OCI-LY7 (cell line): ENCODE data around the gene ZGPAT. TPM values are rescaled to one million over a fixed set of nuclear protein-coding genes. Genes with fewer than 3 reads are reported as not detected.

Experiments
- BruUV-seq: library from RNA; stranded (reverse); fragments of 400-500 nt; replicated peaks from 2 replicates; lab custom pipeline; 2021; lab: Mats Ljungman, UMichigan
- CTCF ChIA-PET: fragments of 300-600 bp; sonication (Branson Sonifier 250); formaldehyde crosslinking; loops from one replicate; lab custom pipeline; 2022; ENCODE audit warnings: antibody characterized with exemption; ENCODE audit not compliant: unreplicated experiment; lab: Charles Lee
- POLR2A ChIA-PET: fragments of 300-600 bp; sonication (Branson Sonifier 250); formaldehyde crosslinking; loops from one replicate; lab custom pipeline; 2022; ENCODE audit warnings: antibody characterized with exemption; lab: Charles Lee
- DNase-seq: peaks from one replicate; pipeline ENCODE4 v3.0.0-alpha.2; 2015; ENCODE audit warnings: low spot score
- H2AFZ ChIP-seq: fragments of 200-600 bp; sonication (generic), shearing (Covaris generic); 2 replicates; pipeline ENCODE4 v1.6.1; 2014; ENCODE audit warnings: mild to moderate bottlenecking, antibody characterized with exemption, low read length, moderate library complexity
- H3K27ac ChIP-seq: fragments of 200-600 bp; sonication (generic); 2 replicates; pipeline ENCODE4 v1.5.1; 2014; ENCODE audit warnings: mixed run types, low read depth, mild to moderate bottlenecking, moderate library complexity, low read length, inconsistent platforms; ENCODE audit not compliant: poor library complexity, severe bottlenecking
- H3K36me3 ChIP-seq: fragments of 200-600 bp; sonication (generic); 2 replicates; pipeline ENCODE4 v1.6.1; 2014; ENCODE audit warnings: mild to moderate bottlenecking, antibody characterized with exemption, low read length, moderate library complexity, mixed read lengths; ENCODE audit not compliant: insufficient read depth
- H3K4me1 ChIP-seq: fragments of 200-600 bp; sonication (generic); 2 replicates; pipeline ENCODE4 v1.5.1; 2014; ENCODE audit warnings: mild to moderate bottlenecking, low read length; ENCODE audit not compliant: insufficient read depth, poor library complexity, severe bottlenecking
- H3K4me2 ChIP-seq: fragments of 200-600 bp; sonication (generic); 2 replicates; pipeline ENCODE4 v1.6.1; 2014; ENCODE audit warnings: mild to moderate bottlenecking, low read length
- H3K4me3 ChIP-seq: fragments of 200-600 bp; sonication (generic); 2 replicates; pipeline ENCODE4 v1.5.1; 2014; ENCODE audit warnings: mild to moderate bottlenecking, low read depth, low read length; ENCODE audit not compliant: poor library complexity, severe bottlenecking
- H3K79me2 ChIP-seq: fragments of 200-600 bp; sonication (generic); 2 replicates; pipeline ENCODE4 v1.6.1; 2016; ENCODE audit warnings: low read depth, mild to moderate bottlenecking, low read length, moderate library complexity, mixed read lengths; ENCODE audit not compliant: insufficient read depth
- H3K9me2 ChIP-seq: fragments of 200-600 bp; sonication (generic); 2 replicates; pipeline ENCODE4 v1.6.1; 2016; ENCODE audit warnings: mild to moderate bottlenecking, low read length, mixed read lengths; ENCODE audit not compliant: insufficient read depth
- H3K9me3 ChIP-seq: fragments of 200-600 bp; sonication (generic); 2 replicates; pipeline ENCODE4 v1.6.1; 2014; ENCODE audit warnings: mild to moderate bottlenecking, mixed run types, low read length, mixed read lengths
- H4K20me1 ChIP-seq: fragments of 200-600 bp; sonication (generic); 2 replicates; pipeline ENCODE4 v1.6.1; 2014; ENCODE audit warnings: mild to moderate bottlenecking, antibody characterized with exemption, low read length, moderate library complexity, mixed read lengths; ENCODE audit not compliant: insufficient read depth
- EZH2phosphoT487 ChIP-seq: fragments of 200-600 bp; sonication (generic); IDR thresholded peaks from 2 replicates; pipeline ENCODE4 v1.6.1; 2018; ENCODE audit warnings: low read depth, borderline replicate concordance, mild to moderate bottlenecking, mixed run types, antibody characterized with exemption, low read length, moderate library complexity, mixed read lengths
- intact Hi-C: fragments of 100-400 bp; cut with micrococcal nuclease; formaldehyde crosslinking; loops from one replicate; pipeline ENCODE4 v1.10.0; 2022; ENCODE audit not compliant: unreplicated experiment
- total RNA-seq, 2 experiments: library from RNA; depleted of rRNA in 1 of 2; stranded (reverse); fragments of >200 nt in 1 of 2; shearing (Covaris generic) in 1 of 2; gene quantifications; 2 replicates each; pipeline ENCODE4 v1.2.3, GENCODE V29; 2014 to 2022
- TF ChIP-seq, protein P1 (sequence below): fragments of 200-600 bp; sonication (generic); conservative IDR thresholded peaks from 2 replicates; pipeline ENCODE4 v1.5.1; 2014; ENCODE audit warnings: mild to moderate bottlenecking, antibody characterized with exemption, low read length, moderate library complexity, mixed read lengths

The ZGPAT gene
- total RNA-seq, 2 experiments from 2014 or later = 43.9 to 55.4 TPM

DNA sequence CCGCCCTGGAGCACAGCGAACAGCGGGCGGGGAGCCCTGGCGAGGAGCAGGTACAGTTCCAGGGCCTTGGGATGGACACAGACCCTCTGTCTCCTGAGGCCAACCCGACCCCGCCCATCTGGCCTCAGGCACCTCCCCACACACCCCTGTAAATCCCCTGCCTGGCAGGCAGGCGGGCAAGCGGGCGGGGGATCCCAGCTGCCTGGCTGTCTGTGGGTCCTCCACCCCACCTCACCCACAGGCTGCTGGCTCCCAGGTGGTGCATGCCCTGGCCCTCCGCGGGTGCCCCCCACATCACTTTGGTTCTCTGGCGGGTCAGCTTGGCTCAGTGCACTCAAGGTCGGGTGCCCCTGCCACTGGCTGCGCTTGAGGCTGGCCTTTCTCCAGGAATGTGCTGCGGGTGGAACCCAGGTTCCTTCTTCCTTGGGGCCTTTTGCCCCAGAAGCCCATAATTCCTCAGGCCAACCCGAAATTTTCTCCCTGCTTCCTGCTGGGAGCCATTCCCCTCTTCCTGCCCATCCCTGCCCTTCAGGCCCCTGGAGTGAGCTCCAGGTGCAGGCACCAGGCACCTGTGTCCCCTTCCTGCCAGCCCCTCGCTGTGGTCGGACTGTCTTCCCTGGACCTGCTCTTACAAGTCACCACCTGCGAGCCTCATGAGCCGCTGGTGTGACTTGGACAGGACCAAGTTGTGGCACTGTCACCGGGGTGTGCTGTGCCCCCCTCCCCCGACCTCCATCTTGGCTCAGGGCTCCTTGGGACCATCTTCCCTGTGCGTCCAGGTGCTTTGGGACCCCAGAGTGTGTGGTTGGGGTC lies 16.7 kb upstream of the ZGPAT start:
- no TSS peak for BruUV-seq
- Histone ChIP-seq H3K4me2 (no peak overlapping the region), H3K4me1 (no peaks in the 10 kb centered on the region), H3K27ac (no peak overlapping the region), H3K9me3 (no peaks in the 10 kb centered on the region), H3K4me3 (no peak overlapping the region), H2AFZ (no peak overlapping the region), H3K36me3 (peaks cover 21% of the 10 kb centered on the region), H3K9me2 (no peaks in the 10 kb centered on the region), H3K79me2 (no peaks in the 10 kb centered on the region), H4K20me1 (no peaks in the 10 kb centered on the region)
- CTCF ChIA-PET = no interaction called here
- POLR2A ChIA-PET = no interaction called here
- no peak for TF ChIP-seq EZH2phosphoT487
- TF ChIP-seq, protein P1, sequence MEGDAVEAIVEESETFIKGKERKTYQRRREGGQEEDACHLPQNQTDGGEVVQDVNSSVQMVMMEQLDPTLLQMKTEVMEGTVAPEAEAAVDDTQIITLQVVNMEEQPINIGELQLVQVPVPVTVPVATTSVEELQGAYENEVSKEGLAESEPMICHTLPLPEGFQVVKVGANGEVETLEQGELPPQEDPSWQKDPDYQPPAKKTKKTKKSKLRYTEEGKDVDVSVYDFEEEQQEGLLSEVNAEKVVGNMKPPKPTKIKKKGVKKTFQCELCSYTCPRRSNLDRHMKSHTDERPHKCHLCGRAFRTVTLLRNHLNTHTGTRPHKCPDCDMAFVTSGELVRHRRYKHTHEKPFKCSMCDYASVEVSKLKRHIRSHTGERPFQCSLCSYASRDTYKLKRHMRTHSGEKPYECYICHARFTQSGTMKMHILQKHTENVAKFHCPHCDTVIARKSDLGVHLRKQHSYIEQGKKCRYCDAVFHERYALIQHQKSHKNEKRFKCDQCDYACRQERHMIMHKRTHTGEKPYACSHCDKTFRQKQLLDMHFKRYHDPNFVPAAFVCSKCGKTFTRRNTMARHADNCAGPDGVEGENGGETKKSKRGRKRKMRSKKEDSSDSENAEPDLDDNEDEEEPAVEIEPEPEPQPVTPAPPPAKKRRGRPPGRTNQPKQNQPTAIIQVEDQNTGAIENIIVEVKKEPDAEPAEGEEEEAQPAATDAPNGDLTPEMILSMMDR = no peak
- no peak for DNase-seq
- intact Hi-C loops = no loop called here

DNA sequence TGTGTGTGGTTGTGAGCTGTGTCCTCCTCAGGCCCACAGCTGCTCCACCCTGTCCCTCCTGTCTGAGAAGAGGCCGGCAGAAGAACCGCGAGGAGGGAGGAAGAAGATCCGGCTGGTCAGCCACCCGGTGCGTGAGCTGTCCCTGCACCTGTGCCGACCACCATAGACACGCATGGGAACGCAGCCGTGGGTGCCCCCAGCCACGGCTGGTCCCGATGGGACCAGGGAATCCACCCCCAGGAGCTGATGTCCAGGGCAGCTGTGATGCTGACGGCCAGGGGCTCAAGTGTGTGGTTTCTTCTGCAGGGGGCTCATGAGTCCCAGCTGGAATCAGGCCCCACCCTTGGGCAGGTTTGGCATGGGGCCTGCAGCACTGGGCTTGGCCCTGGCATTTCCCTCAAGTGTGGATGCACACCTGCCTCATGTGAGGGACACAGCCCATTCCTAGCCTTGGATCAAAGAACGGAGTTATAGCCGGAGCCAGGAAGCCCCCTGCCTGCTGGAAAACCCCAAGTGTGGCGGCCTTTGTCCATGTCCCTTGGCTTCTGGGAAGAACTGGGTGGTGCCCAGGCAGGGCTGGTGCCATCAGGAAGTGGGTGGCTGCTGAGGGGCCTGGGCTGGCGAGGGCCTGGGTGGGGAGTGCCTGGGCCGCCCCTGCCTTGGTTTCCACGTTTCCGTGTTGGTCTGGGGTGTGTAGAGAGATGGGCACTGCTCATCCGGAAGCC lies 16.0 kb upstream of the ZGPAT start:
- Histone ChIP-seq H3K9me3 (no peaks in the 10 kb centered on the region), H3K4me2 (no peak overlapping the region), H3K9me2 (no peaks in the 10 kb centered on the region), H3K79me2 (no peaks in the 10 kb centered on the region), H3K4me1 (no peaks in the 10 kb centered on the region), H2AFZ (no peak overlapping the region), H3K36me3 (peaks cover 26% of the 10 kb centered on the region), H4K20me1 (no peaks in the 10 kb centered on the region), H3K4me3 (no peak overlapping the region), H3K27ac (no peak overlapping the region)
- BruUV-seq = no TSS peak
- POLR2A ChIA-PET = no interaction called here
- CTCF ChIA-PET = interaction anchor here (0.6 kb wide), 1 partner anchor 64 kb away, joined by 3 read pairs; no protein-coding TSS in a partner anchor
- intact Hi-C loops = no loop called here
- no peak for DNase-seq
- no peak for TF ChIP-seq EZH2phosphoT487
- TF ChIP-seq, protein P1 = no peak
